AG04450 (cell line): ENCODE results near the gene PLCG2. TPM values are rescaled to one million over a fixed set of nuclear protein-coding genes. Genes with fewer than 3 reads are reported as not detected.

Source experiments
- CTCF ChIA-PET: fragments of 300-600, 350-600 bp; formaldehyde crosslinking; extraction: SDS; loops from one replicate; lab custom pipeline; 2022; ENCODE audit warnings: antibody characterized with exemption, inconsistent platforms; lab: Charles Lee
- POLR2A ChIA-PET: fragments of 350-600 bp; formaldehyde crosslinking; extraction: SDS; loops from one replicate; lab custom pipeline; 2021; ENCODE audit warnings: antibody characterized with exemption, inconsistent platforms; lab: Yijun Ruan, JAX
- DNase-seq: peaks from one replicate; pipeline ENCODE4 v3.0.0-alpha.2; 2011; ENCODE audit warnings: low read depth, low spot score
- H3K27ac ChIP-seq: one replicate; pipeline ENCODE4 v1.5.1; 2012; ENCODE audit warnings: low read depth, low read length, control low read depth
- H3K27me3 ChIP-seq: one replicate; pipeline ENCODE4 v1.6.0; 2012; ENCODE audit warnings: low read length; ENCODE audit not compliant: control insufficient read depth, insufficient read depth
- H3K4me3 ChIP-seq: 2 replicates; pipeline ENCODE4 v1.5.1; 2011; ENCODE audit warnings: mild to moderate bottlenecking, low read depth, low read length, control low read depth
- H3K9me3 ChIP-seq: 2 replicates; pipeline ENCODE4 v1.5.1; 2012; ENCODE audit warnings: low read length; ENCODE audit not compliant: control insufficient read depth, insufficient read depth
- CTCF ChIP-seq: IDR thresholded peaks from 2 replicates; pipeline ENCODE4 v1.5.1; 2011; ENCODE audit warnings: low read depth, low read length, control low read depth, inconsistent platforms
- polyA plus RNA-seq: library from polyadenylated mRNA; depleted of rRNA; stranded (reverse); fragments of >200 nt; gene quantifications from 2 replicates; pipeline ENCODE4 v1.2.3, GENCODE V29; 2011

Gene PLCG2
- polyA plus RNA-seq, 1 experiment: 0.16 TPM

DNA sequence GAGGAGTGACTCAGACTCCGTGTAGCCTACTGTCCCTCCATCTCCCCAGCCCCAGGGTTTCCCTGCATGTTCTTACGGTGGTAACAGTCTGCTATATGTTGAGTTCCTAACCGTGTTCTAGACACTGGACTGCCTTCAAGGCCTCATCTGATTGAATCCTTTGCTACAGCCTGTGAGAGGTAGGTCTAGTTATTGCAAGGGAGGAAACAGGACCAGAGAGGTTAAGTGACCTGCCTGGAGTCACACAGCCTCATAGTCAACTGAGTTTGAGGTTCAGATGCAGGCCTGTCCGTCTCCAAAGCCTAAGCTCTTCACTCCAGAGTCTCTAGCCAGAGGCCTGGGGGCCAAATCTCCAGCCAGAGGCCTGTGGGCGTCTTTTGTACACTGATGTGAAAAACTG, 134.1 kb downstream of the PLCG2 start:
- H3K27me3 ChIP-seq: no peaks in the 10 kb centered on the region
- DNase-seq: no peak
- ChIA-PET POLR2A (no interaction called here), CTCF (no interaction called here)
- H3K4me3 ChIP-seq: no peak overlapping the region
- TF ChIP-seq CTCF: no peak
- H3K27ac ChIP-seq: no peak overlapping the region
- H3K9me3 ChIP-seq: no peaks in the 10 kb centered on the region; the same call in 1 of the 2 replicates

DNA sequence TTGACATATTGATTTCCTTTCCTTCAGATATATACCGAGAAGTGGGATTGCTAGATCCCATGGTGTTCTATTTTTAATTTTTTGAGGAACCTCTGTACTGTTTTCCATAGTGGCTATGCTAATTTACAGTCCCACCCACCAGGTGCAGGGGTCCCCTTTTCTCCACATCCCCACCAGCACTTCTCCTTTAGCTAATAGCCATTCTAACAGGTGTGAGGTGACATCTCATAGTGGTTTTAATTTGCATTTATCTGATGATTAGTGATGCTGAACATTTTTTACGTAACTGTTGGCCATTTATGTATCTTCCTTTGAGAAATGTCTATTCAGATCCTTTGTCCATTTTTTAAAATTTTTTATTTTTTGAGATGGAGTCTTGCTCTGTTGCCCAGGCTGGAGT, 138.3 kb downstream of the PLCG2 start:
- DNase-seq: no peak
- POLR2A ChIA-PET: no interaction called here
- CTCF ChIA-PET: no interaction called here
- no peak for TF ChIP-seq CTCF
- Histone ChIP-seq H3K27me3 (no peaks in the 10 kb centered on the region), H3K9me3 (no peaks in the 10 kb centered on the region), H3K27ac (no peak overlapping the region), H3K4me3 (no peak overlapping the region)

- Histone ChIP-seq H3K27ac (no peak overlapping the region), H3K4me3 (no peak overlapping the region), H3K9me3 (no peaks in the 10 kb centered on the region), H3K27me3 (no peaks in the 10 kb centered on the region)
- ChIA-PET CTCF (interaction anchor here (1.0 to 1.8 kb wide), 2 partner anchors 311 to 345 kb away, joined by 4 to 7 read pairs; no protein-coding TSS in a partner anchor), POLR2A (no interaction called here)
- no peak for DNase-seq
- no peak for TF ChIP-seq CTCF
These were observed 139.8 kb downstream of the PLCG2 start for GRCh38 chr16:81918927-81919326.

GRCh38 chr16:81920498-81920897, 141.4 kb downstream of the PLCG2 start:
- H3K27ac ChIP-seq: no peak overlapping the region
- no peaks in the 10 kb centered on the region for H3K9me3 ChIP-seq
- TF ChIP-seq CTCF: no peak
- no peak for DNase-seq
- no peaks in the 10 kb centered on the region for H3K27me3 ChIP-seq
- ChIA-PET POLR2A (no interaction called here), CTCF (no interaction called here)
- H3K4me3 ChIP-seq: no peak overlapping the region

DNA sequence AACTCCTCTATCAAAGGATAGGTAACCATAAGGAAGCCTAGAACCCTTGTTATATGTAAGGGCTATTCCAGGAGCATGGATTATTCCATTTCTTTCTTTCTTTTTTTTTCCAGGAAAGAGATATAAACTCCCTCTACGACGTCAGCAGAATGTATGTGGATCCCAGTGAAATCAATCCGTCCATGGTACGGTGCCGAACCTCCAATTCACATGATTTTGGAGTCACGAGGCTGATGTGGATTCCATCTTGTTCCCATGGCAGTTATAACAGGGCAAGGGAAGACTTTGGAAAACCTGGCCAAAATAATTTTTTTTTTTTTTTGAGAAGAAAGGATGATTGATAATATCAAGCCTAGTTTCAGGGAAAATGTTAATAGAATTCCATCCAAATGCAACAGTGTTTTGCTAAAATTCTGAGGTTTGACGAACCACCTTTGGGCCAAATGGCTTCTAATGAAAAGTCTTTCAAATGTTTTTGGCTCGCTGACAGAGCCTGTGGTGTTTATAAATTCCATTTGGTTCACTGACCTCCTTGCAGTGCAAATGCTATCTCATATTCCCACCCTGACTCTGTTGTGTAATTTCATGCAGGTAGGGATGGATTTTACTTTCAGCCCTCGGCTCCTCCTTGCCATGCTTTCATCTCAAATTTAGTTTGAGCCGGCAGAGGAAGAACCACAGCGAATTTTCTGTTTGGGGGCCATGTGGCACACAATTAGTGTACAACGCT, 142.2 kb downstream of the PLCG2 start:
- TF ChIP-seq CTCF: no peak
- ChIA-PET CTCF (no interaction called here), POLR2A (no interaction called here)
- no peak for DNase-seq
- Histone ChIP-seq H3K27ac (no peak overlapping the region), H3K27me3 (no peaks in the 10 kb centered on the region), H3K4me3 (no peak overlapping the region), H3K9me3 (no peaks in the 10 kb centered on the region)
